HCT116 (cell line): ENCODE data around the gene CARD8.
A peak's percentile ranks its signal among the peaks of the same experiment; 100 is the strongest.

Experiments used
- CTCF ChIP-seq, 3 experiments: fragments of 200-600 bp in 1 of 3; sonication (generic) in 1 of 3; IDR thresholded peaks in 2 of 3; conservative IDR thresholded peaks in 1 of 3; 2 replicates each; pipeline ENCODE4 v1.5.1; 2012 to 2017; ENCODE audit warnings: low read depth in 2 of 3, low read length in 2 of 3, antibody characterized with exemption in 1 of 3, borderline replicate concordance in 1 of 3, control low read depth in 1 of 3, mild to moderate bottlenecking in 1 of 3, mixed read lengths in 1 of 3, mixed run types in 1 of 3, moderate library complexity in 1 of 3; ENCODE audit not compliant: insufficient read depth in 1 of 3
- POLR2A ChIP-seq: IDR thresholded peaks from 2 replicates; pipeline ENCODE4 v1.7.0; 2011; ENCODE audit warnings: borderline replicate concordance; ENCODE audit not compliant: insufficient read depth, insufficient read length; ENCODE audit errors: extremely low read depth

GRCh38 chr19:48203794-48204628 is 51.7 kb downstream of the CARD8 start:
- no peak for TF ChIP-seq CTCF (IDR thresholded peaks at IDR 0.05 in 2 of 3, conservative IDR thresholded peaks at IDR 0.05 in 1 of 3; ENCODE audit: borderline replicate concordance in 1 of 3, insufficient read depth in 1 of 3, low read depth in 2 of 3, low read length in 2 of 3)
- TF ChIP-seq POLR2A, result peak; percentile 80
